Transverse colon (tissue), 3 donors: ENCODE measurements around the gene NATD1.

Experiments used
- EP300 ChIP-seq: sonication (generic); formaldehyde crosslinking; IDR thresholded peaks from one replicate; pipeline ENCODE4 v1.6.1; 2017; ENCODE audit warnings: antibody characterized with exemption, low read depth
- TF ChIP-seq, protein P1 (sequence below), 5 experiments: fragments of 200-600 bp in 3 of 5; fragments of 450-650 bp in 2 of 5; sonication (generic) in 3 of 5; IDR thresholded peaks; 1 replicate in 2 of 5; 2 replicates in 3 of 5; pipeline ENCODE4 v1.5.1; 2016 to 2017; ENCODE audit warnings: antibody characterized with exemption in 5 of 5, inconsistent platforms in 3 of 5, mild to moderate bottlenecking in 2 of 5, moderate library complexity in 1 of 5

DNA sequence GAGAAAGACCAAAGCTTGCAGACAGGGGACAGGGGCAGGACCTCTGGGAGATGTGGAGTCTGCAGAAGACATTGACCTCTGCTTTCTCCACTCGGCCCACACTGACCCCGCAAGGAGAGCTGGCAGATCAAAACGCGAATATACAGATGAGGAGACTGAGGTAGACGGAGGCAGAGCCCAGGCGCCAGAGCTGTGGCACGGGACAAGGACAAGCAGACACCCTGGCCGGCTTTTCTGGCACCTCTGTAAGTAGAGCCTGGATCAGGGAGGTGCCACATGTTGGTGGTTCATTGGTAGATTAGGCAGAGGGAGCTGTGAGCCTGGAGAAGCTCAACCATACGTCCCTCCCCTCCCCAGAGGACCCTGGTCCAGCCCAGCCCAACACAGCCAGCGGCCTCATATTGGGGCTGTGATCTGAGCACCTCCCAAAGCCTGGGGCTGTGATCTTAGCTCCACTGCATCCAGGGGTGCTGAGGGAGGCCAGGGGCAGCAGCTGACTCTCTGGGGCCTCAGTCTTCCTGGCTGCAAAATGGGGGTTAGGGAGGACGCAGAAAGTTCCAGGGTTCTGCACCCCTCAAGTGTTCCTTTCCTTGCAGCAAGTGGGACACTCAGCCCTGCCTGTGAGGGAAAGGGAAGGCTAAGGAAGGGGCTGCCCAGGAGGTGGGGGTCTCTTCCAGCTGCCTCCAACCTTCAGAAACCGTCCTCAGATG is 4.0 kb downstream of the NATD1 start:
- TF ChIP-seq, protein P1, sequence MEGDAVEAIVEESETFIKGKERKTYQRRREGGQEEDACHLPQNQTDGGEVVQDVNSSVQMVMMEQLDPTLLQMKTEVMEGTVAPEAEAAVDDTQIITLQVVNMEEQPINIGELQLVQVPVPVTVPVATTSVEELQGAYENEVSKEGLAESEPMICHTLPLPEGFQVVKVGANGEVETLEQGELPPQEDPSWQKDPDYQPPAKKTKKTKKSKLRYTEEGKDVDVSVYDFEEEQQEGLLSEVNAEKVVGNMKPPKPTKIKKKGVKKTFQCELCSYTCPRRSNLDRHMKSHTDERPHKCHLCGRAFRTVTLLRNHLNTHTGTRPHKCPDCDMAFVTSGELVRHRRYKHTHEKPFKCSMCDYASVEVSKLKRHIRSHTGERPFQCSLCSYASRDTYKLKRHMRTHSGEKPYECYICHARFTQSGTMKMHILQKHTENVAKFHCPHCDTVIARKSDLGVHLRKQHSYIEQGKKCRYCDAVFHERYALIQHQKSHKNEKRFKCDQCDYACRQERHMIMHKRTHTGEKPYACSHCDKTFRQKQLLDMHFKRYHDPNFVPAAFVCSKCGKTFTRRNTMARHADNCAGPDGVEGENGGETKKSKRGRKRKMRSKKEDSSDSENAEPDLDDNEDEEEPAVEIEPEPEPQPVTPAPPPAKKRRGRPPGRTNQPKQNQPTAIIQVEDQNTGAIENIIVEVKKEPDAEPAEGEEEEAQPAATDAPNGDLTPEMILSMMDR (IDR thresholded peaks at IDR 0.05), result no peak
- no peak for TF ChIP-seq EP300
